Measurements from ENCODE around the gene GPR85.
"Not testable (repeated sequence)": the region's sequence is repeated elsewhere in the genome, so short reads cannot be mapped to it uniquely, and the experiment has no call there.

The GPR85 gene

GRCh38 chr7:113083816-113084495, 2.7 kb downstream of the GPR85 start:
- DNase-seq = no peak

DNA sequence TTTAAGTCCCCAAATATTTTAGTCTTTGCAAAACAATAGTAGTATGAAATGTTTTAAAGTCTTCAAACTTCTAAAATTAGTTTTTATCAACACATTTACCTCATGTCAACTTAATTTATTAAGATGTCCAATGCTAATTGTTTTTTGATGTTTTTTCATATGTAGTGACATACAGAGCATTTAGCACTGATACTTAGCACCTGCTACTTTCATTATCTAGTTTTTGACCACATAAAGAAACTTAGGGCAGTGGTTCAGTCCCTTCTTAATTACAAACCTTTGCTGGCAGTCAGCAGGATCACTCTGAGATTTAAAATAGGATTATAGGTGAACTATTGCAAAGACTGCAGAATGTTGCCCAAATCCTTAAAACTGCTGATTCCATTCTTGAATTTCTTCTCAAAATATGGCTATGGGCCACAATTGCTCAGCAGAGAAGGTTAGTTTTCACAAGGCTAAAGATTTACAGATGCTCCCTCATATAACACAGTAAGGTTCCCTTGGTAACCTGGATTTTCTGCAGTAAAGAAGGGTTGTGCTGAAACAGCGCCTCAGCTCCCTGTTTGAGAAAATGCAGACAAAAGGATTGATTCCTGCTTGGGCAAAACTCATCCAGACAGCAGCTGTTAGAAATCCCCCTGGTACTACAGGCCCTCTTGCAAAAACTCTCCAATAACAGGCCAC, 3.4 kb downstream of the GPR85 start:
- no peak for DNase-seq

- DNase-seq = no peak
Observed at GRCh38 chr7:113078331-113078730, 8.3 kb downstream of the GPR85 start.

DNA sequence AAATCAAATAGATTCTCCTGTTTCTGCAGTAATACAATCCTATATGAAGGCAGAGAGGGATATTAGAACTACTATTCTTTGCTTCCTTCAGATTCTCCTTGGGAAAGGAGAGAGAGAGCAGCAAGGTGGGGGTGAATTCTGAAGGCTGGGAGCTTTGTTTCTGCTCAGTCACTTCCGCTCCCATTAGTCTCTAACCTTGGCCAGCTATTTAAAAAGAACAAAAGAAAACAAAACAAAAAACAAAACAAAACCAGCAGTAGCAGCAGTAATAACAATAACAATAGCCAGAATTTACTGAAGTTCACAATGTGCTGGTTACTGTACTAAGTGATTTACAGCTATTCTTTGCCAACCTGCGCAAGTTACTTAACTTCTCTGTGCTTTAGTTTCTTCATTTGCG, 9.9 kb downstream of the GPR85 start:
- DNase-seq = no peak

- DNase-seq = no peak
Observed at GRCh38 chr7:113071465-113071864, 15.2 kb downstream of the GPR85 start.

- no peak for DNase-seq
Observed at GRCh38 chr7:113062499-113062898, 24.1 kb downstream of the GPR85 start.

GRCh38 chr7:113060100-113060499, 26.5 kb downstream of the GPR85 start:
- DNase-seq = no peak

DNA sequence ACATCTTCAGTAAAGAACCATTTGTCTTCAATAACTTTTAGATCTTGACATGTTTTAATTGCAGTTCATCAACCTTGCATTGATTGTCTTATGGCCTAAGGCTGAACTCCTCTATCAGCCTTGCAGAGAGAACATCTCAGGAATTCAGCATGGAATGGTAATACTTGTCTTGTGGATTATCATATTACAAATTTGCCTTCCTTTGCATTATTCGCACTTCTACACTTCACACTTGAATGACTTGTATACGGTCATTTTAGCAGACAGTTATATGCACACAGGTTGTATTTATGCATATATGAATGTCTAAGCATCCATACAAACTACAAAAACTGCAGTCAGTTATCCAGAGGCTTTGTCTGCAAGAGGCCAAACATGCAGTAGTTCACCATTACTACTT, 31.7 kb downstream of the GPR85 start:
- no peak for DNase-seq

DNA sequence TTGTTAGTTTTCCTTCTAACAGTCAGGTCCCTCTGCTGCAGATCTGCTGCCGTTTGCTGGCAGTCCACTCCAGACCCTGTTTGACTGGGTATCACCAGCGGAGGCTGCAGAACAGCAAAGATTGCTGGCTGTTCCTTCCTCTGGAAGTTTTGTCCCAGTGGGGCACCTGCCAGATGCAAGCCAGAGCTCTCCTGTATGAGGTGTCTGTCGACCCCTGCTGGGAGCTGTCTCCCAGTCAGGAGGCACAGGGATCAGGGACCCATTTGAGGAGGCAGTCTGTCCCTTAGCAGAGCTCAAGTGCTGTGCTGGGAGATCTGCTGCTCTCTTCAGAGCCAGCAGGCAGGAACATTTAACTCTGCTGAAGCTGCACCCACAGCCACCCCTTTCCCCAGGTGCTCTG, 32.4 kb downstream of the GPR85 start:
- not testable (repeated sequence) for DNase-seq

DNA sequence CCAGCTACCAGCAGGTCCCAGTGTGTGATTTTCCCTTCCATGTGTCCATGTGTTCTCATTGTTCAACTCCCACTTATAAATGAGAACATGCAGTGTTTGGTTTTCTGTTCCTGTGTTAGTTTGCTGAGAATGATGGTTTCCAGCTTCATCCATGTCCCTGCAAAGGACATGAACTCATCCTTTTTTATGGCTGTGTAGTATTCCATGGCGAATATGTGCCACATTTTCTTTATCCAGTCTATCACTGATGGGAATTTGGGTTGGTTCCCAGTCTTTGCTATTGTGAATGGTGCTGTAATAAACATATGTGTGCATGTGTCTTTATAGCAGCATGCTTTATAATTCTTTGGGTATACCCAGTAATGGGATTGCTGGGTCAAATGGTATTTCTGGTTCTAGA, 37.4 kb downstream of the GPR85 start:
- DNase-seq = not testable (repeated sequence)

GRCh38 chr7:113046453-113046852, 40.2 kb downstream of the GPR85 start:
- no peak for DNase-seq

GRCh38 chr7:113045379-113045778, 41.2 kb downstream of the GPR85 start:
- DNase-seq = no peak

DNA sequence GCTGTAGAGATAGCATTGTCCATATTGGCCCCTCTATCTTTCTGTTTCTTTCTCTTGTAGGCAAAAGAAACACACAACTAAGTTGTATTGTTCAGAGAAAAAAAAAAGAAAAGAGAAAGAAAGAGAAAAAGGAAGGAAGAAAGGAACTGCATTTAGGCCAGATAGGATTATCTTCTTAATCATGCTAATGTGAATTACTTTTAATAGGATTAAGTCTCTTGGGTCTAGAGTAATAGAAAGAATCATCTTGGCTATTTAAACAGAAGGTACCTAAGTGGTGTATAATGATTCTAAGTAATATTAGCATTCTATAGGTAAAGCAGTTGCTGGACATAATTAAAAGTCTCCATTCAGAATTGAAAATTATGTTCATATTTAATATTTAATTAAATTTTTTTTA, 42.2 kb downstream of the GPR85 start:
- DNase-seq = no peak

DNA sequence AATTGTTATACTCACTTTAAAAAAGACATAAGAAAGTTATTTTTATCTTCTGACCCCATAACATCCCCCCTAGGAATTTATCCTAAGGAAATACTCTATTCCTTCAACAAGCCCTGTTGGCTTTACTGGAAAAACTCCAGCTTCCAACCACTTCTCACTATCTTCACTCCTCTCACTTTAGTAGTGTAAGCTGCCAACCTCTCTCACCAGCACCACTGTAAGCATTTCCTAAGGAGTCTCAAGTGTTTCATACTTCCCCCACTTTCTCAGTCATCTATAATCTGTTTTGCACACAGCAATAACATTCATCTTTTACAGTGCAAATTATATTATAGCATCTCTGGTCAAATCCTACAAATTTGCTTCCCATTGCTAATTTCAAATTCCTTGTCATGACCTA, 45.8 kb downstream of the GPR85 start:
- no peak for DNase-seq

GRCh38 chr7:113033959-113034358, 52.7 kb downstream of the GPR85 start:
- DNase-seq = no peak
